HepG2 (cell line): ENCODE results near the gene MRPL38. TPM values are rescaled to one million over a fixed set of nuclear protein-coding genes. Genes with fewer than 3 reads are reported as not detected.

ENCODE experiments used
- FIP1L1 ChIP-seq: fragments of 200-400 bp; formaldehyde crosslinking; IDR thresholded peaks from 2 replicates; pipeline ENCODE4 v1.6.1; 2018; ENCODE audit warnings: low read depth, mild to moderate bottlenecking, low read length, moderate library complexity, borderline replicate concordance; ENCODE audit not compliant: insufficient read depth
- FOSL1 ChIP-seq: sonication (generic); formaldehyde crosslinking; IDR thresholded peaks from 2 replicates; pipeline ENCODE4 v1.9.0; 2021; ENCODE audit warnings: missing genetic modification reagents, borderline replicate concordance
- HDAC1 ChIP-seq: sonication (generic); formaldehyde crosslinking; IDR thresholded peaks from 2 replicates; pipeline ENCODE4 v1.5.1; 2020; ENCODE audit warnings: mild to moderate bottlenecking, missing genetic modification reagents
- HNRNPH1 ChIP-seq: fragments of 200-400 bp; formaldehyde crosslinking; optimal IDR thresholded peaks from 2 replicates; pipeline ENCODE3; 2017; ENCODE audit warnings: mild to moderate bottlenecking, low read depth, low read length
- IRF1 ChIP-seq: sonication (generic); formaldehyde crosslinking; IDR thresholded peaks from 2 replicates; pipeline ENCODE4 v1.4.0; 2020; ENCODE audit warnings: low read depth, mild to moderate bottlenecking, missing genetic modification reagents
- PBX3 ChIP-seq: sonication (generic); formaldehyde crosslinking; IDR thresholded peaks from 2 replicates; pipeline ENCODE4 v1.8.1; 2023; ENCODE audit warnings: missing genetic modification reagents, inconsistent platforms, borderline replicate concordance
- PPARG ChIP-seq: conservative IDR thresholded peaks from 2 replicates; pipeline ENCODE4 v1.6.1; 2016; ENCODE audit warnings: missing biosample characterization, missing genetic modification reagents
- RARG ChIP-seq: sonication (generic); formaldehyde crosslinking; IDR thresholded peaks from 2 replicates; pipeline ENCODE4 v1.4.0; 2020; ENCODE audit warnings: low read depth, mild to moderate bottlenecking, missing genetic modification reagents
- ZBTB7A ChIP-seq: sonication (generic); formaldehyde crosslinking; IDR thresholded peaks from 2 replicates; pipeline ENCODE4 v1.8.0; 2022; ENCODE audit warnings: mild to moderate bottlenecking, missing genetic modification reagents
- ZFP90 ChIP-seq: sonication (generic); formaldehyde crosslinking; IDR thresholded peaks from 2 replicates; pipeline ENCODE4 v1.8.0; 2022; ENCODE audit warnings: missing genetic modification reagents, mild to moderate bottlenecking, inconsistent platforms, borderline replicate concordance
- ZNF160 ChIP-seq: sonication (generic); formaldehyde crosslinking; IDR thresholded peaks from 2 replicates; pipeline ENCODE4 v1.8.0; 2022; ENCODE audit warnings: mild to moderate bottlenecking, inconsistent platforms, missing genetic modification reagents
- ZNF230 ChIP-seq: sonication (generic); formaldehyde crosslinking; IDR thresholded peaks from 2 replicates; pipeline ENCODE4 v1.4.0; 2020; ENCODE audit warnings: mild to moderate bottlenecking, missing genetic modification reagents
- ZNF496 ChIP-seq: sonication (generic); formaldehyde crosslinking; IDR thresholded peaks from 2 replicates; pipeline ENCODE4 v1.8.1; 2023; ENCODE audit warnings: mild to moderate bottlenecking, moderate library complexity, missing genetic modification reagents; ENCODE audit not compliant: insufficient replicate concordance
- ZNF598 ChIP-seq: sonication (generic); formaldehyde crosslinking; IDR thresholded peaks from 2 replicates; pipeline ENCODE4 v1.5.1; 2020; ENCODE audit warnings: mild to moderate bottlenecking, missing genetic modification reagents, borderline replicate concordance
- ZSCAN9 ChIP-seq: IDR thresholded peaks from 2 replicates; pipeline ENCODE4 v1.6.1; 2016; ENCODE audit warnings: borderline replicate concordance
- polyA plus RNA-seq, 8 experiments: library from polyadenylated mRNA; depleted of rRNA in 3 of 8; stranded (reverse) in 7 of 8; unstranded in 1 of 8; fragments of >200 nt; fragmentation: Illumina TruSeq in 4 of 8; extraction: Trizol in 4 of 8; gene quantifications; 2 replicates each; pipeline versions ENCODE4 v1.2.1 to v1.2.3, GENCODE V29; 2011 to 2016; ENCODE audit warnings: low read depth in 4 of 8, missing spikeins in 1 of 8, mixed read lengths in 1 of 8; ENCODE audit not compliant: insufficient read depth in 1 of 8
- total RNA-seq, 5 experiments: library from RNA; depleted of rRNA; stranded (reverse); fragments of >200 nt; fragmentation: Illumina TruSeq; extraction: Trizol; gene quantifications; 2 replicates each; pipeline ENCODE4 v1.2.3, GENCODE V29; 2016; ENCODE audit warnings: low read depth in 1 of 5
- TF ChIP-seq, protein P1 (sequence below): sonication (generic); formaldehyde crosslinking; IDR thresholded peaks from 2 replicates; pipeline ENCODE4 v1.4.0; 2020; ENCODE audit warnings: missing genetic modification reagents, borderline replicate concordance
- TF ChIP-seq, protein P2 (sequence below): sonication (generic); formaldehyde crosslinking; IDR thresholded peaks from 2 replicates; pipeline ENCODE4 v1.5.0; 2020; ENCODE audit warnings: missing genetic modification reagents
- TF ChIP-seq, protein P3 (sequence below), 2 experiments: sonication (generic) in 1 of 2; formaldehyde crosslinking in 1 of 2; IDR thresholded peaks; 2 replicates each; pipeline versions ENCODE4 v1.5.1 to v1.6.1; 2011 to 2020; ENCODE audit warnings: borderline replicate concordance in 1 of 2, low read depth in 1 of 2, low read length in 1 of 2, mild to moderate bottlenecking in 1 of 2, missing genetic modification reagents in 1 of 2, moderate library complexity in 1 of 2

The MRPL38 gene
- total and polyA plus RNA-seq, 2 of the 13 experiments (the other 11 are each of a cell fraction or from before 2014, with no cell fraction given), result 83.7 to 125 TPM

- TF ChIP-seq ZNF230 (CRISPR knock-in tag), result 0 out of 2 replicates have a peak, but pooled peaks have one; percentile 75
- TF ChIP-seq, protein P1, sequence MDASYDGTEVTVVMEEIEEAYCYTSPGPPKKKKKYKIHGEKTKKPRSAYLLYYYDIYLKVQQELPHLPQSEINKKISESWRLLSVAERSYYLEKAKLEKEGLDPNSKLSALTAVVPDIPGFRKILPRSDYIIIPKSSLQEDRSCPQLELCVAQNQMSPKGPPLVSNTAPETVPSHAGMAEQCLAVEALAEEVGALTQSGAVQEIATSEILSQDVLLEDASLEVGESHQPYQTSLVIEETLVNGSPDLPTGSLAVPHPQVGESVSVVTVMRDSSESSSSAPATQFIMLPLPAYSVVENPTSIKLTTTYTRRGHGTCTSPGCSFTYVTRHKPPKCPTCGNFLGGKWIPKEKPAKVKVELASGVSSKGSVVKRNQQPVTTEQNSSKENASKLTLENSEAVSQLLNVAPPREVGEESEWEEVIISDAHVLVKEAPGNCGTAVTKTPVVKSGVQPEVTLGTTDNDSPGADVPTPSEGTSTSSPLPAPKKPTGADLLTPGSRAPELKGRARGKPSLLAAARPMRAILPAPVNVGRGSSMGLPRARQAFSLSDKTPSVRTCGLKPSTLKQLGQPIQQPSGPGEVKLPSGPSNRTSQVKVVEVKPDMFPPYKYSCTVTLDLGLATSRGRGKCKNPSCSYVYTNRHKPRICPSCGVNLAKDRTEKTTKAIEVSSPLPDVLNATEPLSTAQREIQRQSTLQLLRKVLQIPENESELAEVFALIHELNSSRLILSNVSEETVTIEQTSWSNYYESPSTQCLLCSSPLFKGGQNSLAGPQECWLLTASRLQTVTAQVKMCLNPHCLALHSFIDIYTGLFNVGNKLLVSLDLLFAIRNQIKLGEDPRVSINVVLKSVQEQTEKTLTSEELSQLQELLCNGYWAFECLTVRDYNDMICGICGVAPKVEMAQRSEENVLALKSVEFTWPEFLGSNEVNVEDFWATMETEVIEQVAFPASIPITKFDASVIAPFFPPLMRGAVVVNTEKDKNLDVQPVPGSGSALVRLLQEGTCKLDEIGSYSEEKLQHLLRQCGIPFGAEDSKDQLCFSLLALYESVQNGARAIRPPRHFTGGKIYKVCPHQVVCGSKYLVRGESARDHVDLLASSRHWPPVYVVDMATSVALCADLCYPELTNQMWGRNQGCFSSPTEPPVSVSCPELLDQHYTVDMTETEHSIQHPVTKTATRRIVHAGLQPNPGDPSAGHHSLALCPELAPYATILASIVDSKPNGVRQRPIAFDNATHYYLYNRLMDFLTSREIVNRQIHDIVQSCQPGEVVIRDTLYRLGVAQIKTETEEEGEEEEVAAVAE (CRISPR knock-in tag), result peak; percentile 85
- no peak; the same call in 1 of the 2 replicates for TF ChIP-seq PBX3 (CRISPR knock-in tag)
- TF ChIP-seq ZNF160 (CRISPR knock-in tag), result peak; percentile 38; the same call in 1 of the 2 replicates
- peak; percentile 47; the same call in 1 of the 2 replicates for TF ChIP-seq PPARG (CRISPR knock-in tag)
- peak; percentile 70 for TF ChIP-seq ZBTB7A (CRISPR knock-in tag)
- no peak for TF ChIP-seq IRF1
- TF ChIP-seq, protein P2, sequence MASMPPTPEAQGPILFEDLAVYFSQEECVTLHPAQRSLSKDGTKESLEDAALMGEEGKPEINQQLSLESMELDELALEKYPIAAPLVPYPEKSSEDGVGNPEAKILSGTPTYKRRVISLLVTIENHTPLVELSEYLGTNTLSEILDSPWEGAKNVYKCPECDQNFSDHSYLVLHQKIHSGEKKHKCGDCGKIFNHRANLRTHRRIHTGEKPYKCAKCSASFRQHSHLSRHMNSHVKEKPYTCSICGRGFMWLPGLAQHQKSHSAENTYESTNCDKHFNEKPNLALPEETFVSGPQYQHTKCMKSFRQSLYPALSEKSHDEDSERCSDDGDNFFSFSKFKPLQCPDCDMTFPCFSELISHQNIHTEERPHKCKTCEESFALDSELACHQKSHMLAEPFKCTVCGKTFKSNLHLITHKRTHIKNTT (CRISPR knock-in tag), result no peak
- TF ChIP-seq ZNF598 (CRISPR knock-in tag), result no peak; the same call in 1 of the 2 replicates
- no peak for TF ChIP-seq FOSL1 (CRISPR knock-in tag)
- TF ChIP-seq, protein P3, sequence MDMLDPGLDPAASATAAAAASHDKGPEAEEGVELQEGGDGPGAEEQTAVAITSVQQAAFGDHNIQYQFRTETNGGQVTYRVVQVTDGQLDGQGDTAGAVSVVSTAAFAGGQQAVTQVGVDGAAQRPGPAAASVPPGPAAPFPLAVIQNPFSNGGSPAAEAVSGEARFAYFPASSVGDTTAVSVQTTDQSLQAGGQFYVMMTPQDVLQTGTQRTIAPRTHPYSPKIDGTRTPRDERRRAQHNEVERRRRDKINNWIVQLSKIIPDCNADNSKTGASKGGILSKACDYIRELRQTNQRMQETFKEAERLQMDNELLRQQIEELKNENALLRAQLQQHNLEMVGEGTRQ (IDR thresholded peaks at IDR 0.05; ENCODE audit: low read depth, low read length), result no peak
- TF ChIP-seq, protein P3 (CRISPR knock-in tag; IDR thresholded peaks at IDR 0.05; ENCODE audit: borderline replicate concordance), result no peak
- TF ChIP-seq HDAC1 (CRISPR knock-in tag), result 0 out of 2 replicates have a peak, but pooled peaks have one; percentile 11
- no peak for TF ChIP-seq RARG
- peak; percentile 90 for TF ChIP-seq ZFP90 (CRISPR knock-in tag)
- TF ChIP-seq ZNF496 (CRISPR knock-in tag), result no peak
- no peak; the same call in 1 of the 2 replicates for TF ChIP-seq ZSCAN9 (CRISPR knock-in tag)
- TF ChIP-seq HNRNPH1, result no peak
- TF ChIP-seq FIP1L1, result no peak
Measured at GRCh38 chr17:75892556-75893224, 12.0 kb downstream of the MRPL38 start (continued).
